NCI-H2029 (cell line): Measurements from ENCODE around the gene UQCRHL.

Experiments
- DNase-seq: peaks from one replicate; lab custom pipeline; 2025; lab: John Stamatoyannopoulos, UW

The UQCRHL gene

GRCh38 chr1:15797614-15798390 lies 9.6 kb downstream of the UQCRHL start:
- no peak for DNase-seq

GRCh38 chr1:15796086-15796462 lies 11.4 kb downstream of the UQCRHL start:
- DNase-seq: no peak

GRCh38 chr1:15788624-15789301 lies 18.7 kb downstream of the UQCRHL start:
- no peak for DNase-seq

DNA sequence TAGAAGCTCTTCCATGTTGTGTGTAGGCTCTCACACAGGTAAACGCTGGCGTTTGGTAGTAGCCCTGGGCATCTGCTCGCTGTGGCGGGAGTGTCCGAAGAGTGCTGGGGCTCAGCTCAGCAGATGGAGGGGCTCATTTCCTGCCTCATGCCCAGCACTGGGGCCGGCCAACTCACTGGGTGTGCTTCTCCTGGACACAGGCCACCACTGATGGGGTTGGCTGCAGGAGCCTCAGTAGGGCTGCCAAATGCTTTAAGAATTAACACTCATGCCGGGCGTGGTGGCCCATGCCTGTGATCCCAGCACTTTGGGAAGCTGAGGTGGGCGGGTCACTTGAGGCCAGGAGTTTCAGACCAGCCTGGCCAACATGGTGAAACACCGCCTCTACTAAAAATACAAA lies 20.9 kb downstream of the UQCRHL start:
- DNase-seq: no peak

GRCh38 chr1:15785683-15786082 lies 21.8 kb downstream of the UQCRHL start:
- no peak for DNase-seq

- no peak for DNase-seq
These were observed 29.3 kb downstream of the UQCRHL start for GRCh38 chr1:15777909-15778707.

- DNase-seq: no peak
These were observed 31.7 kb downstream of the UQCRHL start for GRCh38 chr1:15775706-15776105.

GRCh38 chr1:15771836-15772515 lies 35.5 kb downstream of the UQCRHL start:
- DNase-seq: no peak

GRCh38 chr1:15770313-15770962 lies 37.0 kb downstream of the UQCRHL start:
- no peak for DNase-seq

DNA sequence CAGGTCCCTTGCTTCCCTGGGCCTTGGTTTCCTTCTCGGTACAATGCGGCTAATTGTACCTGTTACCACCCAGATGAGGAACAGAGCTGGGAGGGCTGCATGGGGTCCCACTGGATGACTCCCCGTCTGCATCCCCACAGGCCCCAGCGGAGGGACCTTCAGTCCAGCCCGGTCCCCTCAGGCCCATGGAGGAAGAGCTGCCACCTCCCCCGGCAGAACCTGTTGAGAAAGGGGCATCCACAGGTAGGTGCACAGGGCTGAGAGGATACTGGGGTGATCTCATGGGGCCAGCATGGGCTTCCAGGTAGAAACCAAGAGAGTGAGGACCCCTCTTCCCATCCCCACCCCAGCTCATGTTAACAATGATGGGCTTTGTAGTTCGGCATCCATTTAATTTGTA lies 39.1 kb downstream of the UQCRHL start:
- DNase-seq: no peak

GRCh38 chr1:15767941-15768340 lies 39.5 kb downstream of the UQCRHL start:
- DNase-seq: no peak

DNA sequence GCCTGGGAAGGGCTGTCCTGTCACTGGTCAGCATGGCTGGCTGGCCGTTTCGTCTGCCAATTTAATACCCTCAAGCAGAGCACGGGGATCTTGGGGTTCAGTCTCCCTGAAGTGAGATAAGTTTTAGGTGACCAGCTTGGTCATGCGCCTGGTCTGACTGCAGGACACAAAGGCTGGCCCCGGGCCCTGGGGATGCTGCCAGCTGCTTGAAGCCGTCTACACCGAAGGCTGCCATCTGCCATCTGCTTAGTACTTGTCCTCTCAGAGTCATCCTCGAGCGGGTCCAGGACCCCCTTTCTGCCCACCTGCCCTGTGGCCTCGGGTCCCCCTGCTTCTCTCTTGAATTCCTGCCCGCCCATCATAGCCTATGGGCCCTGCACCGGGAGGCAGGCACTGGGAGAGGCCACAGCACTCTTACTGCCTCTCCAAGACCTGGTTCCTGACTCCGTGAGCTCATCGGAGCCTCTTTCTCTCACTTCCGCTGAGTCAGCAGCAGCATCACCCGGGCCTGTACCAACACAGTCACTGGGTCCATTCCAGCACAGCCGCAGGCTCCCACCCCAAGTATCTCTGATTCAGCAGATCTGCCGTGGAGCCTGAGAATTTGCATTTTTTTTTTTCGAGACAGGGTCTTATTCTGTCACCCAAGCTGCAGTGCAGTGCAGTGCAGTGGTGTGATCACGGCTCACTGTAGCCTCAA lies 41.8 kb downstream of the UQCRHL start:
- DNase-seq: no peak

- DNase-seq: no peak
These were observed 42.6 kb downstream of the UQCRHL start for GRCh38 chr1:15764890-15765289.

GRCh38 chr1:15764269-15764764 lies 43.1 kb downstream of the UQCRHL start:
- no peak for DNase-seq

- DNase-seq: no peak
These were observed 44.9 kb downstream of the UQCRHL start for GRCh38 chr1:15762546-15762945.

- no peak for DNase-seq
These were observed 45.9 kb downstream of the UQCRHL start for GRCh38 chr1:15761366-15762128.

- DNase-seq: no peak
These were observed 46.8 kb downstream of the UQCRHL start for GRCh38 chr1:15760520-15761211.

DNA sequence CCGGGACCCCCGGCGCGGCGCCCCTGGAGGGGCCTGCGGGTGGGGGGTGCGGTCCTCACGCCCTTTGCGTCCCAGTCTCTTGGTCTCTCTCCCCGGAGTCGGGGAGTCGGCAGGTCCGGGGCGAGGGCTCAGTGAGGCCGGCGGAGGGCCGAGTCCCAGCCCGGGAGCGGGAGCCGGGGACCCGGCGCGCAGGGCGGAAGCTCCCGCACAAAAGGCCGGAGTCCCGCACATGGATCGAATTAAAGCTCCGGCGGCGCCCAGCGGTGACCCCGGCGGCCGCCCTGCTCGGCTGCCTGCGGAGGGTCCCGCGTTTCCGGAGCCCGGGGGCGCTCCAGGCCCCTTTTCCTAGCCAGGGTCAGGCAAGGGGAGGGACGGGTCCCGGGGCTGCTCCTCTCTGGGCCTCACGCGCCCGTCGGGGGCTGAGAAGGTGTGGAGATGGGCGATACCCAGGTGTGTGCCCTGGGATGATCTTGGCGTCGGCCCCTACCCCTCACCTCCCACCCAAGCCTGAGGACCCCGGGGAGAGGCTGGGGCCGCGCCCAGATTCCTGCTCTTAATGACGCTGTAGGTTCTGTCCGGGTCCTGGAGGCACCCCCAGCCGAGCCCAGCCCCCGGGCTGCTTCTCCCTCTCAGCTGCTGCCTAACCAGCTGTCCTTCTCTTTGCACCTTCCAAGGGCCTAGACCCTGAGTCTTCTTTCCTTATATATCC lies 48.3 kb downstream of the UQCRHL start:
- no peak for DNase-seq
